Sigmoid colon (tissue), 7 donors: ENCODE data around the gene HMOX1. TPM values are rescaled to one million over a fixed set of nuclear protein-coding genes. Genes with fewer than 3 reads are reported as not detected.

Experiments used
- DNase-seq: peaks from one replicate; pipeline ENCODE4 v3.0.0-alpha.2; 2019
- H3K27ac ChIP-seq, 4 donors: fragments of 200-600 bp; sonication (generic); one replicate each; pipeline ENCODE4 v1.5.1; 2016 to 2019; ENCODE audit warnings: mild to moderate bottlenecking in 1 of 4
- H3K27me3 ChIP-seq, 3 donors: fragments of 200-600 bp; sonication (generic); one replicate each; pipeline ENCODE4 v1.5.1; 2019; ENCODE audit warnings: mild to moderate bottlenecking in 1 of 3
- H3K36me3 ChIP-seq, 4 donors: fragments of 200-600 bp; sonication (generic); one replicate each; pipeline ENCODE4 v1.5.1; 2016 to 2019
- H3K4me1 ChIP-seq, 4 donors: fragments of 200-600 bp; sonication (generic); one replicate each; pipeline ENCODE4 v1.5.1; 2017 to 2019
- H3K4me3 ChIP-seq, 4 donors: fragments of 200-600 bp; sonication (generic); one replicate each; pipeline ENCODE4 v1.5.1; 2017 to 2019; ENCODE audit warnings: mild to moderate bottlenecking in 2 of 4, moderate library complexity in 1 of 4
- H3K9me3 ChIP-seq, 4 donors: fragments of 200-600 bp in 3 of 4; sonication (generic) in 3 of 4; one replicate each; pipeline versions ENCODE4 v1.5.1 to v1.6.1; 2013 to 2019
- EP300 ChIP-seq, 4 donors: sonication (generic); formaldehyde crosslinking; IDR thresholded peaks; one replicate each; pipeline ENCODE4 v1.6.1; 2017; ENCODE audit warnings: antibody characterized with exemption in 4 of 4
- POLR2A ChIP-seq, 2 donors: fragments of 450-650 bp; IDR thresholded peaks; one replicate each; pipeline ENCODE4 v1.6.1; 2016; ENCODE audit warnings: antibody characterized with exemption in 2 of 2, mild to moderate bottlenecking in 2 of 2, moderate library complexity in 2 of 2
- POLR2AphosphoS5 ChIP-seq, 4 donors: sonication (generic); formaldehyde crosslinking; IDR thresholded peaks; one replicate each; pipeline ENCODE4 v1.6.1; 2017; ENCODE audit warnings: antibody characterized with exemption in 4 of 4
- WGBS, 2 donors: extraction: QIAGEN DNeasy Blood & Tissue Kit; methylation state at CpG; one replicate each; pipeline ENCODE4 v1.1.7; 2013; 5-methylcytosine and 5-hydroxymethylcytosine counted together
- intact Hi-C: fragments of 100-400 bp; cut with DNase I; formaldehyde crosslinking; loops from one replicate; pipeline ENCODE4 v1.15.1; 2023
- polyA plus RNA-seq, 3 donors: library from polyadenylated mRNA; stranded (reverse); fragments of 200-250 nt; gene quantifications; one replicate each; pipeline ENCODE4 v1.2.3, GENCODE V29; 2013
- total RNA-seq, 4 donors: library from RNA; depleted of rRNA; stranded (reverse); fragments of >200 nt; gene quantifications; one replicate each; pipeline ENCODE4 v1.1.0, GENCODE V29; 2016
- TF ChIP-seq, protein P1 (sequence below), 4 experiments: fragments of 450-650 bp in 3 of 4; fragments of 200-600 bp in 1 of 4; IDR thresholded peaks; one replicate each; pipeline ENCODE4 v1.5.1; 2016 to 2019; ENCODE audit warnings: antibody characterized with exemption in 4 of 4, mild to moderate bottlenecking in 3 of 4, moderate library complexity in 2 of 4
- donor health status: healthy with polysubstance abuse.
- donor health status: Bipolar disorder and iron deficiency.
- donor health status: healthy.

Gene HMOX1
- total and polyA plus RNA-seq, 7 donors, result 5.0 to 138 (median 35.5) TPM

DNA sequence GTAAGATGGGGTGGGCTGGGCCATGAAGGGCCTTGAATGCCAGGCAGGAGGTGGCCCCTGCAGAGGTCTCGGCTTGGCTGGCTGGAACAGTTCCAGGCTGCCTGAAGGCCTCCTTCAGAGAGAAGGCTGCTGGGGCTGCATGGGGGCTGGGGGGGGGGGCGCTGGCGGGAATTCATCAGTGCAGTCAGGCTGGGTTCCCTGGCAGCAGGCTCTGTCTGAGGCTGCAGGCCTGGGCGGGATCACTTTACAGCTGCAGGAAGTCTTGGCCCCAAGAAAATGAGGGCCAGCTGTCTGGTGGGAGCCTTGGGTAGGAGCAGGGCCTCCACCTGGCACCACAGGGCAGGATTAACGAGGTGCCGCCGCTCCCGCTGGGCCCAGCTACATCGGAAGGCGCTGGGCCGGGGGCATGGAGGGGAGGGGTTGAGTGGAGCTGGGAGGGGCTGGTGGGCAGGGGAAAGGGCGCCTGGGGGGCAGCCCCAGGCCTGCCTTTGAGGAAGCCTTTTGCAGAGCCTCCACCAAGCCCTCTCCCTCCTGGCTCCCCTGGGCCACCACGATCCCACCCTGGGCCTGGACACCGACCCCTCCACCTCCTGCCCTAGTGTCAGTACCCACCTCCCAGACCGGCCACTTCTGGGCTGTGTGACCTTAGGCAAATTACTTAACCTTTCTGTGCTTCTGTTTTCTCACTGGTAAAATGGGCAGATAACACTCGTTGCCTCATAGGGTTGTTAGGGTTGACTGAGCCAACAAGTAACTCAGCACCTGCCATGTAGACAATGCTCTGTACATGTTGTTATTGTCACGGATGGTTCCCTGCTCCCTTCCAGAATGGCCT lies 31.0 kb upstream of the HMOX1 start:
- intact Hi-C loops, result loop anchor here (1.0 to 5.0 kb wide), 5 partner anchors 21 to 772 kb away; no protein-coding TSS in a partner anchor
- no peak for TF ChIP-seq EP300 (IDR thresholded peaks at IDR 0.05)
- TF ChIP-seq POLR2AphosphoS5 (IDR thresholded peaks at IDR 0.05), result no peak
- no peak for TF ChIP-seq POLR2A (IDR thresholded peaks at IDR 0.05)
- TF ChIP-seq, protein P1, sequence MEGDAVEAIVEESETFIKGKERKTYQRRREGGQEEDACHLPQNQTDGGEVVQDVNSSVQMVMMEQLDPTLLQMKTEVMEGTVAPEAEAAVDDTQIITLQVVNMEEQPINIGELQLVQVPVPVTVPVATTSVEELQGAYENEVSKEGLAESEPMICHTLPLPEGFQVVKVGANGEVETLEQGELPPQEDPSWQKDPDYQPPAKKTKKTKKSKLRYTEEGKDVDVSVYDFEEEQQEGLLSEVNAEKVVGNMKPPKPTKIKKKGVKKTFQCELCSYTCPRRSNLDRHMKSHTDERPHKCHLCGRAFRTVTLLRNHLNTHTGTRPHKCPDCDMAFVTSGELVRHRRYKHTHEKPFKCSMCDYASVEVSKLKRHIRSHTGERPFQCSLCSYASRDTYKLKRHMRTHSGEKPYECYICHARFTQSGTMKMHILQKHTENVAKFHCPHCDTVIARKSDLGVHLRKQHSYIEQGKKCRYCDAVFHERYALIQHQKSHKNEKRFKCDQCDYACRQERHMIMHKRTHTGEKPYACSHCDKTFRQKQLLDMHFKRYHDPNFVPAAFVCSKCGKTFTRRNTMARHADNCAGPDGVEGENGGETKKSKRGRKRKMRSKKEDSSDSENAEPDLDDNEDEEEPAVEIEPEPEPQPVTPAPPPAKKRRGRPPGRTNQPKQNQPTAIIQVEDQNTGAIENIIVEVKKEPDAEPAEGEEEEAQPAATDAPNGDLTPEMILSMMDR (IDR thresholded peaks at IDR 0.05), result no peak
- no peak for DNase-seq

DNA sequence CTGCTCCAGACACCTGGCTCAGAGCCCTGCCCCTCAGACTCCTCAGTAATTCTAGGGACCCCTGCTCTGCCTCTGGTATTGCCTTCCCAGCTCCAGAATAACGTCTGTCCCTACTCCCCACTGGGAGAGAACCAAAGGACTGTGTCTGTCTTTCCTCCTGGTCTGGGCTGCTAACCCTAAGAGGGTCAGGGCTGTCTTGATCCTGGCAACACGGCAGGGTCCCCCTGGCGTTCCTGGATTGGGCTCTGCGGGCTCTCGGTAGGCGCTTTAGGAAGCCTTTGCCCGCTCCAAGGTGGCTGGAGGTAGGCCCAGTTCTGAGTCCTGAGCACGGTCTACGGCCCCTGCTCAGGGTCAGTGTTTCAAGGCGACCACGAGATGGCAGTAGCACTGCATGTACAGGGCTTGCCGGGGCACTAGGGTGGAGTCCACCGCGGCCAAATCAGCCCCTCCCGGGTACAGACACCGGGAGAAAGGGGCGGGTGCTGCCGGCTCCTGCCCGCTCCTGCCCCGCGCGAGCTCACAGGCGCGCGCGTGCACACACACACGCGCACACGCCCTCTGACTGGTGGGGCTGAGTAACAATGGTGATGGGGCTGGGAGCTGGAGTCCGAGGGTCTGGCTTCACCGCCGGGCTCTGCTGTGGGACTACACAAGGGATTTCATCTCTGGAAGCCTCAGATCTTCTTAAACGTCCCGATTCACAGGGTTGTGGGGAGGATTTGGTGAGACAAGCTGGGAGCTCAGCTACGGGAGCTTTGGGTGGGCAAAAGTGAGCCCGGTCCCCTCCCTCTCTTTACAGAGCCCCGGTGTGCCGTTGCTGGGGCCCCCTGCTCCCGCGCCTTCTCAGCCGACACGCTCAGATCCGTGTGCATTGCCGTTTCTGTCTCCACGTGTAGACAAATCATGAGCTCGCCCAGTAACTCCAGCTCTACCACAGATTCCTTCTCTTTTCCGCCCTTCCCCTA lies 30.1 kb upstream of the HMOX1 start:
- peak in 1 of 2 donors; percentile 44 for TF ChIP-seq POLR2A (IDR thresholded peaks at IDR 0.05)
- TF ChIP-seq EP300 (IDR thresholded peaks at IDR 0.05), result peak in 1 of 4 donors; percentile 34
- TF ChIP-seq POLR2AphosphoS5 (IDR thresholded peaks at IDR 0.05), result peak; percentile 71 to 77 (median 76)
- TF ChIP-seq, protein P1 (IDR thresholded peaks at IDR 0.05), result peak; percentile 79 to 97 (median 89)
- no peaks in the 10 kb centered on the region for H3K27me3 ChIP-seq
- intact Hi-C loops, result loop anchor here (1.0 to 5.0 kb wide), 5 partner anchors 20 to 771 kb away; no protein-coding TSS in a partner anchor

More for the DNA sequence above, 31.0 kb upstream of the HMOX1 start:
- no peaks in the 10 kb centered on the region for H3K27me3 ChIP-seq
- WGBS, 2 donors, result 46 to 50% methylated on average over 17 of the region's 17 CpGs
- peak overlapping the region; percentile 82 to 88 (median 85) for H3K27ac ChIP-seq
- no peak overlapping the region for H3K4me3 ChIP-seq
- H3K9me3 ChIP-seq, result no peaks in the 10 kb centered on the region
- peaks cover 0 to 35% (median 8%) of the 10 kb centered on the region in 4 donors for H3K36me3 ChIP-seq
- H3K4me1 ChIP-seq, result peaks cover 6 to 38% (median 25%) of the 10 kb centered on the region in 4 donors

DNA sequence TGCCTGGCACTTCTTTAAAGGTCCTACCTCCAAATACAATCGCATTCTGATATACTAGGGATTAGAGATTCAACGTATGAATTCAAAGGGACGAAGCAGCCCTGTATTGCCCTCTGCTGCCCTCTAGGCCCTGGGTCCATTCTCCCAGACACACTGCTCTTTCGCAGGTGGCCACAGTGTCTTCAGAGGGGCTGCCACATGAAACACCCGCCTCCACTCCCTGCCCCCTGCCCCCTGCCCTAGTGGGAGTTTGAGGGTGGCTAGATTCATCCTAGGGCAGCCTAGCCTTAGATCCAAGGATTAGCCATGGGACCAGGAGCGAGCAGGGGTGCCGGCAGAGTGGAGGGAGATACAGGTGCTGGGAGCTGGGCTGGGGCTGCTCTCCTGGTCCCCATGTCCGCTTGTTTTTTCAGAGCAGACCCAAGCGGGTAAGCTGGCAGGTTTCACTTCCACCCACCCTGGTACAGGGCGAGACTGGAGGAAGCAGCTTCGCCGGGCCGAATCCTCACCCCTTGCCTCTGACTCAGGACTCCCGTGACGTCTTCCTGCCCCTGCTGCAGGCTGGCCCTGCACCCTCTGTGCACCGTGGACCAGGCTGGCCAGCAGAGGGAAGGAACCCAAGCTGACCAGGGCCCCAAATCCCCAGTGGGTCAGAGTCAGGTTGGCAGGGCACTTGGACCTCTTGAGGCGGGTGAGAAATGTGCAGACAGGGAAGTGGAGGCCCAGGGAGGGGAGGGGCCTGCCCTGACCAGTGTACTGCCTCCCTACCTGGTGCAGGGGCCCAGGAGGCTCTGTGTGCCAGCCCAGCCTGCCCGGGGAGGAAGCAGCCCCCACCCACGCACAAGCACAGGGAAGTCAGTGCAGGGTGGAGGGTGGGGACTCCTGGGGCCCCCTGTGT lies 28.4 kb upstream of the HMOX1 start:
- H3K36me3 ChIP-seq, result peaks cover 0 to 9% (median 0%) of the 10 kb centered on the region in 4 donors
- H3K4me1 ChIP-seq, result peaks cover 6 to 48% (median 25%) of the 10 kb centered on the region in 4 donors
- H3K27ac ChIP-seq, result peak overlapping the region; percentile 58 to 88 (median 84)
- WGBS, 2 donors, result 52 to 67% methylated on average over 19 of the region's 19 CpGs
- H3K27me3 ChIP-seq, result no peaks in the 10 kb centered on the region
- H3K4me3 ChIP-seq, result no peak overlapping the region
- no peak for TF ChIP-seq EP300 (IDR thresholded peaks at IDR 0.05)
- TF ChIP-seq POLR2AphosphoS5 (IDR thresholded peaks at IDR 0.05), result peak in 2 of 4 donors; percentile 36
- TF ChIP-seq, protein P1 (IDR thresholded peaks at IDR 0.05), result no peak
- no peak for TF ChIP-seq POLR2A (IDR thresholded peaks at IDR 0.05)
- peak; percentile 88 for DNase-seq
- H3K9me3 ChIP-seq, result no peaks in the 10 kb centered on the region
- intact Hi-C loops, result loop anchor here (5.0 kb wide), 1 partner anchor 770 kb away; no protein-coding TSS in a partner anchor

More for the DNA sequence above, 30.1 kb upstream of the HMOX1 start:
- no peaks in the 10 kb centered on the region for H3K9me3 ChIP-seq
- WGBS, 2 donors, result 4 to 5% methylated on average over 47 of the region's 47 CpGs
- H3K4me3 ChIP-seq, result peak overlapping the region; percentile 27 to 57 (median 52)
- peak; percentile 98 for DNase-seq
- peak overlapping the region; percentile 82 to 88 (median 85) for H3K27ac ChIP-seq
- H3K36me3 ChIP-seq, result peaks cover 0 to 26% (median 4%) of the 10 kb centered on the region in 4 donors
- H3K4me1 ChIP-seq, result peaks cover 6 to 41% (median 25%) of the 10 kb centered on the region in 4 donors
